K562 (cell line): ENCODE results near the gene CELA1. TPM values are rescaled to one million over a fixed set of nuclear protein-coding genes. Genes with fewer than 3 reads are reported as not detected.

Experiments used
- ATF6 ChIP-seq: sonication (generic); formaldehyde crosslinking; IDR thresholded peaks from 2 replicates; pipeline ENCODE4 v1.4.0; 2020; ENCODE audit warnings: mild to moderate bottlenecking, missing genetic modification reagents
- BRD9 ChIP-seq: fragments of 450-650 bp; IDR thresholded peaks from 2 replicates; pipeline ENCODE4 v1.6.1; 2018; ENCODE audit warnings: low read depth; ENCODE audit not compliant: partially characterized antibody
- CEBPG ChIP-seq, 3 experiments: fragments of 200-800 bp in 1 of 3; sonication (Bioruptor generic) in 1 of 3; sonication (generic) in 1 of 3; formaldehyde crosslinking in 1 of 3; IDR thresholded peaks in 2 of 3; conservative IDR thresholded peaks in 1 of 3; 2 replicates each; pipeline versions ENCODE4 v1.6.1 to v1.8.0; 2016 to 2022; ENCODE audit warnings: missing compliant biosample characterization in 2 of 3, missing genetic modification characterization in 2 of 3, mild to moderate bottlenecking in 1 of 3, missing genetic modification reagents in 1 of 3
- ELF4 ChIP-seq: fragments of 450-650 bp; formaldehyde crosslinking; IDR thresholded peaks from 2 replicates; pipeline ENCODE4 v1.4.0; 2022; ENCODE audit warnings: missing genetic modification characterization
- FOXA3 ChIP-seq, 2 experiments: fragments of 450-650 bp in 1 of 2; sonication (generic) in 1 of 2; formaldehyde crosslinking; IDR thresholded peaks in 1 of 2; conservative IDR thresholded peaks in 1 of 2; 2 replicates each; pipeline versions ENCODE4 v1.4.0 to v1.8.0; 2020 to 2022; ENCODE audit warnings: mild to moderate bottlenecking in 2 of 2, missing genetic modification reagents in 1 of 2
- HDAC8 ChIP-seq: fragments of 450-650 bp; IDR thresholded peaks from 2 replicates; pipeline ENCODE4 v1.6.1; 2016; ENCODE audit warnings: mild to moderate bottlenecking, missing genetic modification characterization, moderate library complexity, missing compliant biosample characterization
- HLTF ChIP-seq: fragments of 450-650 bp; IDR thresholded peaks from 2 replicates; pipeline ENCODE4 v1.6.1; 2016
- HMG20A ChIP-seq: fragments of 450-650 bp; formaldehyde crosslinking; conservative IDR thresholded peaks from 2 replicates; pipeline ENCODE4 v1.4.0; 2020; ENCODE audit warnings: mild to moderate bottlenecking, mixed read lengths
- KDM1A ChIP-seq, 2 experiments: fragments of 450-650 bp; IDR thresholded peaks; 2 replicates each; pipeline ENCODE4 v1.6.1; 2016; ENCODE audit warnings: mild to moderate bottlenecking in 2 of 2
- MEF2A ChIP-seq: IDR thresholded peaks from 2 replicates; pipeline ENCODE4 v1.6.1; 2011; ENCODE audit warnings: low read depth, mild to moderate bottlenecking, low read length, moderate library complexity; ENCODE audit not compliant: control insufficient read depth
- MEIS2 ChIP-seq: fragments of 450-650 bp; IDR thresholded peaks from 2 replicates; pipeline ENCODE4 v1.6.1; 2014; ENCODE audit warnings: mild to moderate bottlenecking; ENCODE audit not compliant: partially characterized antibody
- NCOR1 ChIP-seq: fragments of 450-650 bp; IDR thresholded peaks from 2 replicates; pipeline ENCODE4 v1.6.1; 2016; ENCODE audit warnings: mild to moderate bottlenecking, moderate library complexity
- POLR3A ChIP-seq: IDR thresholded peaks from 2 replicates; pipeline ENCODE4 v1.6.1; 2011; ENCODE audit warnings: borderline replicate concordance, mild to moderate bottlenecking, moderate library complexity; ENCODE audit not compliant: insufficient read length, insufficient read depth; ENCODE audit errors: extremely low read depth
- RB1 ChIP-seq: fragments of 450-650 bp; IDR thresholded peaks from 2 replicates; pipeline ENCODE4 v1.6.1; 2017; ENCODE audit warnings: low read depth, mild to moderate bottlenecking
- SMARCE1 ChIP-seq: fragments of 450-650 bp; IDR thresholded peaks from 2 replicates; pipeline ENCODE4 v1.7.1; 2016; ENCODE audit warnings: mild to moderate bottlenecking
- TAF1 ChIP-seq: IDR thresholded peaks from 2 replicates; pipeline ENCODE4 v1.6.1; 2011; ENCODE audit warnings: mild to moderate bottlenecking, low read length, moderate library complexity; ENCODE audit not compliant: insufficient read depth, control insufficient read depth, severe bottlenecking; ENCODE audit errors: extremely low read depth
- TARDBP ChIP-seq: fragments of 450-650 bp; IDR thresholded peaks from 2 replicates; pipeline ENCODE4 v1.6.1; 2016
- TCF3 ChIP-seq: sonication (generic); formaldehyde crosslinking; IDR thresholded peaks from 2 replicates; pipeline ENCODE4 v1.4.0; 2020; ENCODE audit warnings: mild to moderate bottlenecking, missing genetic modification reagents
- TCFL5 ChIP-seq: fragments of 250-450 bp; sonication (Bioruptor Pico); conservative IDR thresholded peaks from 2 replicates; pipeline ENCODE4 v1.6.1; 2021; ENCODE audit warnings: mild to moderate bottlenecking, moderate library complexity, matching md5 sums
- XRCC3 ChIP-seq: fragments of 450-650 bp; IDR thresholded peaks from 2 replicates; pipeline ENCODE4 v1.6.1; 2017; ENCODE audit warnings: mild to moderate bottlenecking, moderate library complexity
- ZBTB26 ChIP-seq: fragments of 450-650 bp; formaldehyde crosslinking; IDR thresholded peaks from 2 replicates; pipeline ENCODE4 v1.4.0; 2022; ENCODE audit warnings: missing genetic modification characterization
- ZNF277 ChIP-seq: fragments of 250-450 bp; sonication (Bioruptor Pico); IDR thresholded peaks from 2 replicates; pipeline ENCODE4 v1.8.0; 2022; ENCODE audit warnings: inconsistent platforms, mild to moderate bottlenecking, moderate library complexity, borderline replicate concordance
- ZNF282 ChIP-seq: sonication (generic); formaldehyde crosslinking; IDR thresholded peaks from 2 replicates; pipeline ENCODE4 v1.8.1; 2023; ENCODE audit warnings: missing genetic modification reagents
- ZNF384 ChIP-seq: IDR thresholded peaks from 2 replicates; pipeline ENCODE4 v1.6.1; 2012; ENCODE audit warnings: low read depth, low read length, improper control_type of control experiment
- ZNF707 ChIP-seq: fragments of 250-450 bp; sonication (Bioruptor Pico); conservative IDR thresholded peaks from 2 replicates; pipeline ENCODE4 v1.8.0; 2022; ENCODE audit warnings: inconsistent platforms, mild to moderate bottlenecking, moderate library complexity
- ZNF780A ChIP-seq: fragments of 250-450 bp; sonication (Bioruptor Pico); IDR thresholded peaks from 2 replicates; pipeline ENCODE4 v1.5.0; 2021; ENCODE audit warnings: mild to moderate bottlenecking
- polyA plus RNA-seq, 8 experiments: library from polyadenylated mRNA; depleted of rRNA in 4 of 8; stranded (reverse) in 5 of 8; unstranded in 3 of 8; fragments of >200 nt; fragmentation: Nextera tagmentation in 2 of 8; fragmentation: Illumina TruSeq in 1 of 8; extraction: Ambion mirVana in 2 of 8; extraction: Trizol in 1 of 8; gene quantifications; 2 replicates each; pipeline versions ENCODE4 v1.2.1 to v1.2.3, GENCODE V29; 2011 to 2014; ENCODE audit warnings: inconsistent platforms in 1 of 8, missing spikeins in 1 of 8
- total RNA-seq, 7 experiments: library from RNA; depleted of rRNA in 6 of 7; stranded (reverse); fragments of >200 nt in 6 of 7; fragmentation: Illumina TruSeq in 2 of 7; extraction: Trizol in 2 of 7; gene quantifications; 2 replicates each; pipeline versions ENCODE4 v1.2.1 to v1.2.3, GENCODE V29; 2011 to 2021; ENCODE audit warnings: low replicate concordance in 1 of 7

Gene CELA1
- total and polyA plus RNA-seq, 9 of the 15 experiments (the other 6 are each of a cell fraction or from before 2014, with no cell fraction given), result 0.06 to 0.27 (median 0.22) TPM; not detected in 6

GRCh38 chr12:51320695-51321320, 25.7 kb downstream of the CELA1 start (continued):
- TF ChIP-seq ATF6 (CRISPR knock-in tag) (no peak), ZBTB26 (no peak), XRCC3 (no peak), BRD9 (peak; percentile 27), TARDBP (no peak), ZNF282 (CRISPR knock-in tag) (no peak), FOXA3 (CRISPR knock-in tag; conservative IDR thresholded peaks at IDR 0.05 in 1 of 2, IDR thresholded peaks at IDR 0.05 in 1 of 2) (no peak), ZNF277 (CRISPR knock-in tag) (no peak), HDAC8 (tag) (no peak), RB1 (0 out of 2 replicates have a peak, but pooled peaks have one; percentile 54), TAF1 (no peak), NCOR1 (peak; percentile 54), POLR3A (no peak), ZNF707 (CRISPR knock-in tag) (no peak), ZNF384 (no peak), ELF4 (CRISPR knock-in tag) (0 out of 2 replicates have a peak, but pooled peaks have one; percentile 66), MEF2A (no peak), ZNF780A (CRISPR knock-in tag) (no peak), CEBPG (CRISPR knock-in tag; IDR thresholded peaks at IDR 0.05) (no peak), CEBPG (tag; conservative IDR thresholded peaks at IDR 0.05 in 1 of 2, IDR thresholded peaks at IDR 0.05 in 1 of 2) (no peak), SMARCE1 (peak; percentile 82), MEIS2 (no peak), KDM1A (IDR thresholded peaks at IDR 0.05) (peak in 1 of 2 experiments; percentile 44; a peak in 1 of 4 replicates), TCFL5 (CRISPR knock-in tag) (no peak), TCF3 (peak; percentile 84), HLTF (no peak), HMG20A (no peak)
